ENCODE data around the gene TPP2. TPM values are rescaled to one million over a fixed set of nuclear protein-coding genes. Genes with fewer than 3 reads are reported as not detected.

Gene TPP2
- total RNA-seq, 1 experiment from 2014 or later, result 31.6 TPM

DNA sequence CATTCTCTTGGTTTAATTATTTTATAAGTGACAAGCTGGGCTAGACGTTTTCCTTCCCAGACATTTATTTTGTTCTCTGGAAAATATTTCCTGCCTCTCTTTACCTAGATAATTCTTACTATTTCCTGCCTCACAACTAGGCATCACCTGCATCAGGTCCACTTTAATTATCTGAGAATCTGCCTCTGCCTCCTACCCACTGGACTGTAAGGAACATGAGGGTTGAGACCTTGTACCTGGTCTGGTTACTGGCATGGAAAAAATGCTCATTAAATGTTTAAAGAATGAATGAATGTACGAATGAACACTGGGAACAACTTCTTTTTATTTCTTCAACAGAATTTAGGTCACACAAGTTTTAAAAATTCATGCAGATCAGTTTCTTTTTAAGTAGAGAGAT is 111.4 kb downstream of the TPP2 start:
- in situ Hi-C loops (cut with HindIII; ENCODE audit: low pct_unique_long_range_greater_than_20kb, low sequenced_read_pairs) (no loop called here), intact Hi-C loops (cut with micrococcal nuclease; ENCODE audit: unreplicated experiment) (no loop called here)
- H3K4me3 ChIP-seq (ENCODE audit: low read depth in 2 of 2, low read length in 2 of 2), result no peak overlapping the region
- no peak overlapping the region for H3K27ac ChIP-seq (ENCODE audit: low read length)
- no peaks in the 10 kb centered on the region for H3K36me3 ChIP-seq (ENCODE audit: control insufficient read depth, insufficient read depth, low read length)
- no peak for DNase-seq (ENCODE audit: low read depth, low spot score)
- BruUV-seq (replicated peaks), result no TSS peak
- no peaks in the 10 kb centered on the region for H3K4me1 ChIP-seq (ENCODE audit: control insufficient read depth, insufficient read depth, low read length)
- ChIA-PET POLR2A (no interaction called here), CTCF (no interaction called here)
- TF ChIP-seq POLR2AphosphoS5 (IDR thresholded peaks at IDR 0.05; ENCODE audit: low read depth, low read length) (no peak), TCF7L2 (IDR thresholded peaks at IDR 0.05; ENCODE audit: low read depth, low read length) (no peak), SIN3A (IDR thresholded peaks at IDR 0.05; ENCODE audit: borderline replicate concordance, insufficient read depth, low read depth, low read length) (no peak)
- TF ChIP-seq, protein P1, sequence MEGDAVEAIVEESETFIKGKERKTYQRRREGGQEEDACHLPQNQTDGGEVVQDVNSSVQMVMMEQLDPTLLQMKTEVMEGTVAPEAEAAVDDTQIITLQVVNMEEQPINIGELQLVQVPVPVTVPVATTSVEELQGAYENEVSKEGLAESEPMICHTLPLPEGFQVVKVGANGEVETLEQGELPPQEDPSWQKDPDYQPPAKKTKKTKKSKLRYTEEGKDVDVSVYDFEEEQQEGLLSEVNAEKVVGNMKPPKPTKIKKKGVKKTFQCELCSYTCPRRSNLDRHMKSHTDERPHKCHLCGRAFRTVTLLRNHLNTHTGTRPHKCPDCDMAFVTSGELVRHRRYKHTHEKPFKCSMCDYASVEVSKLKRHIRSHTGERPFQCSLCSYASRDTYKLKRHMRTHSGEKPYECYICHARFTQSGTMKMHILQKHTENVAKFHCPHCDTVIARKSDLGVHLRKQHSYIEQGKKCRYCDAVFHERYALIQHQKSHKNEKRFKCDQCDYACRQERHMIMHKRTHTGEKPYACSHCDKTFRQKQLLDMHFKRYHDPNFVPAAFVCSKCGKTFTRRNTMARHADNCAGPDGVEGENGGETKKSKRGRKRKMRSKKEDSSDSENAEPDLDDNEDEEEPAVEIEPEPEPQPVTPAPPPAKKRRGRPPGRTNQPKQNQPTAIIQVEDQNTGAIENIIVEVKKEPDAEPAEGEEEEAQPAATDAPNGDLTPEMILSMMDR (IDR thresholded peaks at IDR 0.05), result no peak
- TF ChIP-seq, protein P2, sequence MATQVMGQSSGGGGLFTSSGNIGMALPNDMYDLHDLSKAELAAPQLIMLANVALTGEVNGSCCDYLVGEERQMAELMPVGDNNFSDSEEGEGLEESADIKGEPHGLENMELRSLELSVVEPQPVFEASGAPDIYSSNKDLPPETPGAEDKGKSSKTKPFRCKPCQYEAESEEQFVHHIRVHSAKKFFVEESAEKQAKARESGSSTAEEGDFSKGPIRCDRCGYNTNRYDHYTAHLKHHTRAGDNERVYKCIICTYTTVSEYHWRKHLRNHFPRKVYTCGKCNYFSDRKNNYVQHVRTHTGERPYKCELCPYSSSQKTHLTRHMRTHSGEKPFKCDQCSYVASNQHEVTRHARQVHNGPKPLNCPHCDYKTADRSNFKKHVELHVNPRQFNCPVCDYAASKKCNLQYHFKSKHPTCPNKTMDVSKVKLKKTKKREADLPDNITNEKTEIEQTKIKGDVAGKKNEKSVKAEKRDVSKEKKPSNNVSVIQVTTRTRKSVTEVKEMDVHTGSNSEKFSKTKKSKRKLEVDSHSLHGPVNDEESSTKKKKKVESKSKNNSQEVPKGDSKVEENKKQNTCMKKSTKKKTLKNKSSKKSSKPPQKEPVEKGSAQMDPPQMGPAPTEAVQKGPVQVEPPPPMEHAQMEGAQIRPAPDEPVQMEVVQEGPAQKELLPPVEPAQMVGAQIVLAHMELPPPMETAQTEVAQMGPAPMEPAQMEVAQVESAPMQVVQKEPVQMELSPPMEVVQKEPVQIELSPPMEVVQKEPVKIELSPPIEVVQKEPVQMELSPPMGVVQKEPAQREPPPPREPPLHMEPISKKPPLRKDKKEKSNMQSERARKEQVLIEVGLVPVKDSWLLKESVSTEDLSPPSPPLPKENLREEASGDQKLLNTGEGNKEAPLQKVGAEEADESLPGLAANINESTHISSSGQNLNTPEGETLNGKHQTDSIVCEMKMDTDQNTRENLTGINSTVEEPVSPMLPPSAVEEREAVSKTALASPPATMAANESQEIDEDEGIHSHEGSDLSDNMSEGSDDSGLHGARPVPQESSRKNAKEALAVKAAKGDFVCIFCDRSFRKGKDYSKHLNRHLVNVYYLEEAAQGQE (IDR thresholded peaks at IDR 0.05; ENCODE audit: insufficient read depth in 1 of 2, low read depth in 2 of 2, low read length in 1 of 2), result no peak
- no peak for ATAC-seq
- H3K9me3 ChIP-seq (ENCODE audit: control insufficient read depth, insufficient read depth, low read depth, low read length), result no peaks in the 10 kb centered on the region
- no peaks in the 10 kb centered on the region for H3K27me3 ChIP-seq (ENCODE audit: control insufficient read depth, insufficient read depth, low read length)

DNA sequence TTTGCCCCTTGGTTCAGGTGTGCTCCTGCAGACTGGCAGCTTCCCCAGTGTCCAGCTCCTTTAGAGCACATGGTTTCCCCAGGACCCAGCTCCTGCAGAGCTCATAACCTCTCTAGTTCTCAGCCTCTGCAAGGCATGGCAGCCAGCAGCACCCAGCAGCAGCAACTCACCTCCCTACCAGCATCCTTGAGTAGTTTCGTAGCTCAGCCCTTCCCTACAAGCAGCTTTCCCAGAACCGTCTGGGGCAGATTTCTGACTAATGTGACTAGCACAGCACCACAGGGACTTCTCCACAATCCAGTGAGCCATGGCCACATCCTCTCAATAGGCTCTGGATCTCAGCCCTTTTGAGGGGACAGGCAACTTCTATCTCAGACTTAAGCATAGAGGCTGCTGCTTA is 112.2 kb downstream of the TPP2 start:
- Histone ChIP-seq H3K9me3 (ENCODE audit: control insufficient read depth, insufficient read depth, low read depth, low read length) (no peaks in the 10 kb centered on the region), H3K36me3 (ENCODE audit: control insufficient read depth, insufficient read depth, low read length) (no peaks in the 10 kb centered on the region), H3K27ac (ENCODE audit: low read length) (no peak overlapping the region), H3K27me3 (ENCODE audit: control insufficient read depth, insufficient read depth, low read length) (no peaks in the 10 kb centered on the region), H3K4me1 (ENCODE audit: control insufficient read depth, insufficient read depth, low read length) (no peaks in the 10 kb centered on the region), H3K4me3 (ENCODE audit: low read depth in 2 of 2, low read length in 2 of 2) (no peak overlapping the region)
- no peak for DNase-seq (ENCODE audit: low read depth, low spot score)
- intact Hi-C loops (cut with micrococcal nuclease; ENCODE audit: unreplicated experiment) (no loop called here), in situ Hi-C loops (cut with HindIII; ENCODE audit: low pct_unique_long_range_greater_than_20kb, low sequenced_read_pairs) (no loop called here)
- no TSS peak for BruUV-seq (replicated peaks)
- ATAC-seq, result no peak
- ChIA-PET CTCF (no interaction called here), POLR2A (no interaction called here)
- TF ChIP-seq, protein P1 (IDR thresholded peaks at IDR 0.05), result no peak
- TF ChIP-seq POLR2AphosphoS5 (IDR thresholded peaks at IDR 0.05; ENCODE audit: low read depth, low read length), result no peak
- no peak for TF ChIP-seq TCF7L2 (IDR thresholded peaks at IDR 0.05; ENCODE audit: low read depth, low read length)
- no peak for TF ChIP-seq SIN3A (IDR thresholded peaks at IDR 0.05; ENCODE audit: borderline replicate concordance, insufficient read depth, low read depth, low read length)
- TF ChIP-seq, protein P2 (IDR thresholded peaks at IDR 0.05; ENCODE audit: insufficient read depth in 1 of 2, low read depth in 2 of 2, low read length in 1 of 2), result no peak

Data from Panc1 (cell line).